Suppressor macrophage treated with lipopolysaccharide for 4 hours (primary cell): ENCODE data around the gene PRPH.
"Not testable (repeated sequence)": the region's sequence is repeated elsewhere in the genome, so short reads cannot be mapped to it uniquely, and the experiment has no call there.

ENCODE experiments used
- DNase-seq: peaks from one replicate; pipeline ENCODE4 v3.0.0-alpha.2; 2020

The PRPH gene

DNA sequence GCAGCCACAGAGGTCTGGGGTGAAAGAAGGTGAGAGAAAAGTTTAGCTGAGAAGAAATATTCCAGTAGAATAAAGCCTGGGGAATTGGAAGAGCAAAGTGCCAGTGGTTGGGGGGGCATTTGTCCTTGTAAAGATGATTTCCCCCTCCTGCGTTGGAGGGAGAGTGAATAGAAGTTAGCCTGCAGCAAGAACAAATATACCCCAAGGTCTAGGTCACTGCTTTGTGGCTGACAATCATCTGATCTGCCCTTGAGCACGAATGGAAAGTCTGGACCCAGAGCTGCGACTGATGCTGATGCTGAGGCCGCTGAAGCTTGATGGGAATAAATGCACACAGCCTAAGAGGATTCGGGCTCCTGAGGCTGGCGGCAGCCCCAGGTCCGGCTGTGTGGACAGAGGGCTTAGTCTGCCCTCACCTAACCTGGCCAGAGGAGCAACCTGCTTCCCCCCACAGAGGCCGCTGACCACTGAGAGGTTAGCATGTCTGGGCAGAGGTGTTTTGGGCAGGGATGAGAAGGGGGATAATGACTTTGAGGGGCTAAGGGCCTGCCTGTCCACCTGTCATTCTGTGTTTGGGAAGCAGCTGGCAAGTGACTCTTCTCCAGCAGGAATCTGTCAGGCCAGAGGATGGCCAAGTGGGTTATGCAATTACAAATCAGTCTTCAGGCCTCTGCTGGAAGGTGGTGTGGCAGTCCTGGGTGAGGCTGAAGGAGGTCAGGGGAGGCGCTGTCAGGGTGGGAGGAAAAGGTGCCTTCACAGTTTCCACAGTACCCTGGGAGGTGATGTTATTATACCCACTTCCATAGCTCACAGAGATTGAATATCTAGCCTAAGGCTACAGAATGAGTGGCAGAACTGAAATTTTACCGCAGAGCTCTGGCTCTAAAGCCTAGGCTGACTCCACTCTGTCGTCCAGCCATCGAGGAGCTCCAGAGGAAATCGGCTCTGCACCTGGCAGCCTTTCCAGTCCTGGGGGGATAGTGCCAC lies 18.4 kb upstream of the PRPH start:
- no peak for DNase-seq

DNA sequence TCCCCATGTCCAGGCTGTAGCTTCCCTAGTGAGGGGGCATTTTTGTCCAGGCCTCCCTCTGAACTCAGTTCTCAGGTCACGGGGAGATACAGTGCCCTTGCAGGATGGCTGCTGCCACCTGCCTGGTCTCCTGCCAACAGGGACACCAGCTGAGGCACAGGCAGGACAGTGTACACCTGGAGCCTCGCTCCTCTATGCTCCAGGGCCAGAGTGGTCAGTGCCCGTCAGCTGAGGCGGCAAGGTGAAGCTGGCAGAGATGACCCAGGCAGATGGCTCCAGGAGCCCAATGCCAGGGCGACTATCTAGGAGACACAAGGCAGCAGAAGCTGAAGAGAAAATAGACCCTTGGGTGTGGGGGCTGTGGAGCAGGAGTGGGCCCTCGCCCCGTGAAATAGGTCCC lies 17.5 kb upstream of the PRPH start:
- DNase-seq = no peak

DNA sequence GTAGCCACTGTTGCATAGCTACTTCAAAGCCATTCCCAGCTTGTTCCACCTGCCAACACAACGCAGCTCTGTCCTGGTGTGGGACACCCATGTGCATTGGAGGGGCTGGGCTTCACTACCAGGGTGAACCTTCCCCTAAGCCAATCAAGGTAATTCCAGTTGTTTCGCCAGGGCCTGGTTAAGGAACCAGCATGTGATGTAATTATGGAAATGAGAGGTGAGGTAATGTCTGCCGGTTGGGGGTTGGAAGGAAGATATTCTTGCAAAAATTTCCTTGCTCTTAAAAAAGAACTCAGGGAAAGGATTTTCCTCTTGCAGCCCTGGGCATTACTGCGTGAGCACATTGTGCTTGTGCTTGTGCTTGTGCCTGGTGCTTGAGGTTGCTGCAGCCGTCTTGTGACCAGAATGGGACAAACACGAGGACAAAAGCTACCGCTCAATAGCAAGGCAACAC lies 15.2 kb upstream of the PRPH start:
- DNase-seq = peak; percentile 54

DNA sequence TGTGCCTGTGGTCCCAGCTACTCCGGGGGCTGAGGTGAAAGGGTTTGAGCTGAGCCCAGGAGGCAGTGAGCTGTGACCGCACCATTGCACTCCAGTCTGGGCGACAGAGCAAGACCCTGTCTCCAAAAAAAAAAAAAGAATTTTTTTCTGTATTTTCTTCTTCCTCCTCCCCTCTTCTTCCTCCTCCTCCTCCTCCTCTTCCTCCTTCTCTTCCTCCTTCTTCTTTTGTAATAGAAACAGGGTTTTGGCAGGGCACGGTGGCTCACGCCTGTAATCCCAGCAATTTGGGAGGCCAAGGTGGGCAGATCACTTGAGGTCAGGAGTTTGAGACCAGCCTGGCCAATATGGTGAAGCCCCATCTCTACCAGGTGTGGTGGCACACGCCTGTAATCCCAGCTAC lies 14.4 kb upstream of the PRPH start:
- DNase-seq = not testable (repeated sequence)

DNA sequence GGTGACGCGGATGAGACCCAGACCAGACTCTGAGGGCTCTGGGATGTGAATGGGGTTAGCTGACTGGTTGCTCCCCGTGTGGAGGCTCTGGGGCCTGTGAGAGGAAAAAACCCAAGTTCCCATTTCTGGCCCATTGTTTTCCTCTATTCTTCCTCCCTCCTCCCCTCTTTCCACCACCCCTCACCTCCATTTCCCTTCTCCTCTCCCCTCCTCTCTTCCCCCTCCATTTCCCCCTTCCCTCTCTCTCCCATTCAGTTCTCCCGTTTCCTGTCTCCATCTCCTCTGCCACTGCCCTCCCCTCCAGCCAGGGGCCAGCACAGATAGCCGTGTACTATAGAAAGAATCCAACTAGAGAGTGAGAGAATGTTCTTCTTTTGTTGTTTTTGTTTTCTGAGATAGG lies 12.6 kb upstream of the PRPH start:
- DNase-seq = no peak

DNA sequence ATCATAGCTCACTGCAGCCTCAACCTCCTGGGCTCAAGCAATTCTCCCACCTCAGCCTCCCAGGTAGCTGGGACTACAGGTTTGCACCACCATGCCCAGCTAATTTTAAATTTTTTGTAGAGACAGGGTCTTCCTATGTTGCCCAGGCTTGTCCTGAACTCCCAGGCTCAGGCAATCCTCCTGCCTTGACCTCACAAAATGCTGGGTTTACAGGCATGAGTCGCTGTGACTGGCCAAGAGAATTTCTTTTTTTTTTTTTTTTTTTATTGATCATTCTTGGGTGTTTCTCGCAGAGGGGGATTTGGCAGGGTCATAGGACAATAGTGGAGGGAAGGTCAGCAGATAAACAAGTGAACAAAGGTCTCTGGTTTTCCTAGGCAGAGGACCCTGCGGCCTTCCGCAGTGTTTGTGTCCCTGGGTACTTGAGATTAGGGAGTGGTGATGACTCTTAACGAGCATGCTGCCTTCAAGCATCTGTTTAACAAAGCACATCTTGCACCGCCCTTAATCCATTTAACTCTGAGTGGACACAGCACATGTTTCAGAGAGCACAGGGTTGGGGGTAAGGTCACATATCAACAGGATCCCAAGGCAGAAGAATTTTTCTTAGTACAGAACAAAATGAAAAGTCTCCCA lies 12.1 kb upstream of the PRPH start:
- not testable (repeated sequence) for DNase-seq

DNA sequence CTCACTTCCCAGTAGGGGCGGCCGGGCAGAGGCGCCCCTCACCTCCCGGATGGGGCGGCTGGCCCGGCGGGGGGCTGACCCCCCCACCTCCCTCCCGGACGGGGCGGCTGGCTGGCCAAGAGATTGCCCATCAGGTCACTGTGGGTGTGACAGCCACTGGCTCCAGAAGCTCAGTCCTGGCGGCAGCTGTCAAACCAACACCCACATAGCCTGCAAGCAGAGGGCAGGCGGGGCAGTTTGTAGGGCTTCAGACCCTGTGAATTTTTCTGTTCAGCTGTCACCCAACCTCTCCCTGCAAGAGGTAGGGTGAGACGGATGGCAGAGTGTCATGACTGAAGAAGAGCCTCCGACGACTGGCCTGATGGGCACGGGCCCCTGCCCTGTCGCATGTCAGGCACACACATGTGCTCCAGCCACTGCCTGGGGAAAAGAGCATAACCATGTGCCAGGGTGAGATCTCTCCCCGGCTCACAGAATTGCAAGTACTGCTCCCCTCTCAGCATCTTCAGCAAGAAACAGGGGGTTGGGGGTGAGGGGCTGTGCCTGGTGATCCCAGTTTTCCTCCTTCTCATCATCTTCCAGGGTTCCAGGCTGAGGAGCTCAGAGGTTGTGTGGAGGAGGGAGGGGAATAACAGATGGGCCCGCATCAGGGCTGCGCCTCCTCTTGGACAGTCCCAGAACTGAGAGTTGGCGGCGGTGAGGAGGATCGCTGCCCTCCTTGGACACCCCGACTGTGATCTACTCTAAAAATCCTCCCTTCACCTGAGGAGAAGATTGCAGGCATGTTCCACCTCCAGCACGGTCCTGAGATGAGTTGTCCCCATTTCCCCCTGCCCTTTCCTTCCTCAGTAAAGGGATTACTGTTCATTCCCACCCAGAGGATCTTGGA lies 11.2 kb upstream of the PRPH start:
- no peak for DNase-seq

DNA sequence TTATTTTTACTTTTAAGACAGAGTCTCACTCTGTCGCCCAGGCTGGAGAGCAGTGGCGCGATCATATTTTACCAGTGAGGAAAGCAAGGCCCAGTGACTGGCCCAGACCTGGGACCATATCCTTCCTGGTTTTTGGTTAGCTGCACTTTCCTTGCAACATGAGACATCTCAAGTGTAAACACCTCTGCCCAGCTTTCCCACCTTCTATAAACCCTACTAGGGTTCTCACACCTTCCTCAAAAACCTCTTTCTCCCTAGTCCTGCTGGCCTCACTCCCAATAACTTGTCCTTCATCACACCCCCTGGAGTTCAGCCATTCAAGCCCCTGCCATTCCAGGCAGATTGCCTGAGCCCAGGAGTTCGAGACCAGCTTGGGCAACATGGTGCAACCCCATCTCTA lies 10.3 kb upstream of the PRPH start:
- no peak for DNase-seq

DNA sequence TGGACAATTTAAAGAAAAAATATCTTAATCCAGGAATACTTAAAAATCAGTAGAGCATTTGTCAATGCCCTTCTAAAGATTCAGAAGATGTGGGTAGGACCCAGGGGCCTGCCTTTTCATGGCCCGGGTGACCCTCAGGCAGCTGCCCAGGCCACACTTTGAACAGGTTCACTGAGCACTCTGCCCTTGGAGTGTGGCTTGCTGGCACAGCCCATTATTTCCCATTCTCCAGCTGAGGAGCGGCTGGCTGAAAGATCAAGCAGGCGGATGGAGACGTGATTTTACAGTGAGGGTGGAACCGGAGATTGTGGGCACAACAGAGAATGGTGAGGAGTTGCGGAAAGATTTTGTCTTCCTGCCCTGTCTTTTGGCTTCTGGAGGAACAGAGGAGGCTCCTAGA lies 7.1 kb upstream of the PRPH start:
- no peak for DNase-seq

DNA sequence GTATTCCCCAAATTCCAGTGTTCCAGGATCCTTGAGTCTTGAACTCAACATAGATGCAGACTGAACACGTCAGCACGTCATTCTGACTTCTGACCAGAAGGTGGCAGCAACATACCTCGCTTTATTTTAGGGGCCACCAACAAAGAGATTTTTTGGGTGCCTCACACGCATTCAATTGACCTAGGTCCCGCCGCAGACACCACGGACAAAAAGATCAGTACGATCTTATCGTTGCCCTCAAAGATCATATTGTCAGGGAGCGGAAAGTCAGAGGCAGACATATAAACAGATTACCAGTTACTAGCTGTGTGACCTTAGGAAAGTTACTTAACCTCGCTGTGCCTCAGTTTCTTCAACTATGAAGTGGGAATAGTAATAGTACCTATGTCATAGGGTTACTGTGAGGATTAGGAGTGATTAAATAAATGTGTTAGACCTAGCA lies 6.5 kb upstream of the PRPH start:
- peak; percentile 70 for DNase-seq

DNA sequence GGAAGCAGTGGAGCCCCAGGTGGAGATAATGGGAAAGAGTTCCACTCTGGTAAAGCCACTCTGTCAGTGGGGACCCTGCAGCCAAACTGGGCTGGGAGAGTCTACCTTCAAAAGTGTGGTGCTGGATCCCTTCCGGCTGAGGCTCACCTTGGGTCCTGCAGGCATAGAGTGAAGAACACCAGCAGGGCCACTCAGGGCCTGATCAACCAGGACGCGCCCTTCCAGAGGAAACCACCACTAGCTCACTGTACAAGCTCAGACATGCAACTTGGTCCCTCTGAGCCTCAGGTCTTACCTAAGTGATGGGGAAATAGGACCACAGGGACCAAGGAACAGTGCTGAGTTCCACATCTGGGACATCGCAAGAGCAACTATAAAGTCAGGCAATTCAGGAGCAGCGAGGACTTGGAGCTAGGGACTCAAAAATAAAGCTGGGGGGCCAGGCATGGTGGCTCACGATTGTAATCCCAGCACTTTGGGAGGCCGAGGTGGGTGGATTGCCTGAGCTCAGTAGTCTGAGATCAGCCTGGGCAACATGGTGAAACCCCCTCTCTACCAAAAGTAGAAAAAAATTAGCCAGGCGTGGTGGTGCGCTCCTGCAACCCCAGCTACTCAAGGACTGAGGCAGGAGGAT lies 5.9 kb upstream of the PRPH start:
- no peak for DNase-seq

DNA sequence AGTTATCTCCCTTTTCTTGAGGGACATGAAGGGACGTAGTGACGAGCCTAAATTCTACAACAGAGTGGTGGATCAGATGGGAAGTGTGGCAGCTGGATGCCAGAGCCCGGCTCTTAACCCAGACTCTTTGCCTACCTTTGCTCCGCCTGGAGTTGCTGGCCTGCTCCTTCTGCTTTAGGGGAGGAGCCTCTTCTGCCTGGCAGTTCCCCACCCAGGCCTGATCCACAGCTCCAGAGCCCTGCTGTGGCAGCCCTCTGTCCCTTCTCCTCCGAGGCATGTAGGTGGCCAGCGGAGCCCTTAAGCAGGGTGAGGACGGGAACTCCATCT lies 2.3 kb upstream of the PRPH start:
- DNase-seq = no peak

DNA sequence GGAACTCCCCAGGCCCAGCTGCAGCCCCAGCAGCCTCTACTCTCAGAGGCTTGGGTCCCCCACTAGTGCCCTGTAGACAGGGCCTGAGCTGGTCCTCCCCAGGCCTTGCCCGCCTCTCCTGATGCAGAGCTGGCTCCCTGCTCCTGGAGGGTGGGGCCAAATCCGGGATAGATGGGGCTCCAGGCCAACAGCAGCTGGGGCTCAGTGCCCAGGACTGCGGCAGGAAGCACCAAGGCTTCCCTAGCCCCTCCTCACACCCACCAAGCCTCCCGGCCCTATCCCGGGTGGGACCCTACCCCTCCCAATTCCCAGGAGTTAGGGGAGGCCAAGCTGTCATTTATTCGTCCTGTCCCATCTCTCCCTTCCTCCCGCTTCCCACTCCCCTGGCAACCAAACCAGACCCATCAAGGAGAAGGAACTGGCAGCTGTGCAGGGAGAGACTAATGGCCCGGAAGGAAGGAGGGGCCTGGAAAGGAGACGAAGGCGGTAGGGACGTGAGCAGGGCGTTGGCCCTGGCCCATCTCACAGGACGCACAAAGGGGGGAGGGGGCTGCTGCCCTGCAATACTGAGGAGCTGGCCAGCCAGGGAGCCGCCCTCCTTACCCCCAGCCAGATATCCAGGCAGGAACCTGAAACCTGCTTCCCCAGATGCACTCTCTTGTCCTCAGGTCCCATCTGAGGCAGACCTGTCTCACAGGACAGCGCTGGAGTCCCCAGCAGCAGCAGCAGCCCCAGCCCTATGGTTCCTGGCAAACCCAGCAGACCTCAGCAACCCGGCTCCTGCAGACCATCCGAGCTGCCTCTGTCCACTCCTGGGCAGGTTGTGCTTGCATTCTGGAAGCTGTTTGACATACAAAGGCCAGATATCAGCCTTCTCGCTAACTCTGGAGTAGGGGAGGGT lies 1.6 kb upstream of the PRPH start:
- no peak for DNase-seq

DNA sequence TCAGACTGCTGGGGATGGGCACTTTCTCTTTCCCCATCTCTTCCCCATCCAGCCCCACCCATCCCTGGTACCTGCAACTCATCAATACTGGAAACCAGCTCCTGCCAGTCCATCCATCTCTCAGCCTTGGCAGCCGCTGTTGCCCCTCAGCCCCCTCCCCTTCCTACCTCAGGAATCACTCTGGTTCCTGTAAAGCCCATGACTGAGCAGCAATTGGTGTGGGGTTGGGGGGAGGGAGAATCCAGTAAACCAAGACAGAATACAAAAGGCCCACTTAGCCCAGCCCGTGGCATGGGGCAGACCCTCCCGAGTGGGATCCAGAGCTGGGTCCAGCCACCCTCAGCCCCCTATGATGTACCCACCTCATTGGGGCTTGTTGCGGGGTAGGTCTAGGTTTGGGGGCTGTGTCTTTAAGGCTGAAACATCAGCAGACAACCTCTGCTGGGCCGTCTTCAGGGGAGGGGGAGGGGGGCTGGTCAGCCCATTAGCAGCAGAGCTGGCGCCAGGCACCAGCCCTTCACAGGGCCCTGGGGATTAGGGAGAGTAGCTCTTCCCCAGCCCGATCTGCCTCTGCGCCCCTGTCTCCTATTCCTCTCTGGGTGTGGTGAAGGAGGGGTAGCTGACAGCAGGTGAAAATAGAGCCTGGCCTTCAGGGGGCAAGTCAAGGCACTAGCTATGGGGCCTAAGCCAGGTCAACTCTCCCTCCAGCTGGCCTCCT lies 702 bp upstream of the PRPH start:
- no peak for DNase-seq

DNA sequence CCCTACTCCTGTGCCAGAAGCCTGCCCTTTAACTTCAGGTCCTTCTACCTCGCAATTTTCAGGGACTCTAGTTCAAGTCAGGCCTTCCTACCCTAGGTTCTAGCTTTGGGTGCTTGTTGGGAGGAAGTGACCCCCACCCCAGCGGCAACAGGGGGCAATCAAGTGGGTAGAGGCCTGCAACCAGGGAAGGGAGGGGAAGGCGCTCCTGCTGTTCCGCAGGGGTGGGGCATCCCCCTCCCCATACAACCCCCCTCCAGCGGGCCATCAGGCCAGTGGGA lies 204 bp upstream of the PRPH start:
- no peak for DNase-seq

DNA sequence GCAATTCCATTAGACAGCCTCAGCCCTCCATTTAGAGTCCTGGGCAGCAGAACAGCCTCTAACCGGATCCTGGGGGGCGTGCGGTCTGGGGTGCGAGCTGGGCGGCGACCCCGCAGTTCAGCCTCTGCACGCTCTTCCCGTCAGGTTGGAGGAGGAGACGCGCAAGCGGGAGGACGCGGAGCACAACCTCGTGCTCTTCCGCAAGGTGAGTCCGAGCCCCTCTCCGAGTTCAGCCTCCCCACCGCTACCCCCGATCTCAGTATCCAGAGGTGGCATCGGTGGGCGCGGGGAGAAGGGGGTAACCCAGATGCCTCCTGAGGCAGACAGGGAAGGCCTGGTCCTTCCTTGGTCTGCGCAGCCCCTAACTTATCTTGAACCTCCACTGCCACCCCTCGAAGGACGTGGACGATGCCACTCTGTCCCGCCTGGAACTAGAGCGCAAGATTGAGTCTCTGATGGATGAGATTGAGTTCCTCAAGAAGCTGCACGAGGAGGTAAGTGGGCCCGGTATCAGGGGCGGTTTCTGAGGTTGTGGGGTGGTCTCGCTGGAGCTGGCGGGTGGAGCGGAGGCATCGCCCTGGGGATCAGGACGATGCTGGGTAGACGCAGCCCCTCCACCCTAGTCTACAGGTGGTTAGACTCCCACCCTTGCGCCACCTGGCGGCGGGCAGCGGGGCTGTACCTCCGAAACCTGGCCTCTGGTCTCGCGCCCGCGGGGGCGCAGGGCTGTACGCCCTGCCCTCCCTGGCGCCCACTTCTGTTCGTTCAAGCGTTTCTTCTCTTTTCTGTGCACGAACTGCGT lies 1.3 kb downstream of the PRPH start:
- peak; percentile 47 for DNase-seq

DNA sequence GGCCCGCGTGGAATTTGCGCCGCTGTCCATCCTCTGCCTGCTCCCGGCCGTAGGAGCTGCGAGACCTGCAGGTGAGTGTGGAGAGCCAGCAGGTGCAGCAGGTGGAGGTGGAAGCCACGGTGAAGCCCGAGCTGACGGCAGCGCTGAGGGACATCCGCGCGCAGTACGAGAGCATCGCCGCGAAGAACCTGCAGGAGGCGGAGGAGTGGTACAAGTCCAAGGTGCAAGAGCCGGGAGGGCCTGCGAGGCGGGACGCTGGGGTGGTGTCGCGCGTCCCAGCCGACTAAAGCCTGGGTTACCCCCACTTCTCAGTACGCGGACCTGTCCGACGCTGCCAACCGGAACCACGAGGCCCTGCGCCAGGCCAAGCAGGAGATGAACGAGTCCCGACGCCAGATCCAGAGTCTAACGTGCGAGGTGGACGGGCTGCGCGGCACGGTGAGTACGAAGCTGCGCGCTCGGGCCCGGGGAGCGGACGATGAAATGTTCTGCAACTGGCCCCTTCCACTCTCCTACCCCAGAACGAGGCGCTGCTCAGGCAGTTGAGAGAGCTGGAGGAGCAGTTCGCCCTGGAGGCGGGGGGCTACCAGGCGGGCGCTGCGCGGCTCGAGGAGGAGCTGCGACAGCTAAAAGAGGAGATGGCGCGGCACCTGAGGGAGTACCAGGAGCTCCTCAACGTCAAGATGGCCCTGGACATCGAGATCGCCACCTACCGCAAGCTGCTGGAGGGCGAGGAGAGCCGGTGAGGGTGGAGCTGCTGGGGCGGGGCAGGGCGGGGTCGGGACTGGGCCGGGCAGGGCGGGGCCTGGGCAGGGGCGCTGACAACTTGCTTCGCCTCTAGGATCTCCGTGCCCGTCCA lies 2.1 kb downstream of the PRPH start:
- DNase-seq = peak; percentile 55

DNA sequence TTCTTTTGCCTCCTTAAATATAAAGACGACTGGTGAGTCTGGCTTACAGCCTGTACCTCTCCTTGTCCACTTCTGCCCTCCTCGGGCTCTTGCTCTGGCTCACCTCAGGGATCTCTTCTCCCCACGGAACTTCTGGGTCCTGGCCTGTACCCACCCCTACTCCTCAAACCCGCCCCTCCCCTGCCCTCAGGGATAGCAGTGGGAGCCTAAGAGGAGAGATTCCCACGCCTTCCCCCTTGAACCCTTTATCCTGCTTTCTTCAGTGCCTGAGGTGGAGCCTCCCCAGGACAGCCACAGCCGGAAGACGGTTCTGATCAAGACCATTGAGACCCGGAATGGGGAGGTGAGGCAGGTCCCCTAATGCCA lies 2.7 kb downstream of the PRPH start:
- DNase-seq = no peak

DNA sequence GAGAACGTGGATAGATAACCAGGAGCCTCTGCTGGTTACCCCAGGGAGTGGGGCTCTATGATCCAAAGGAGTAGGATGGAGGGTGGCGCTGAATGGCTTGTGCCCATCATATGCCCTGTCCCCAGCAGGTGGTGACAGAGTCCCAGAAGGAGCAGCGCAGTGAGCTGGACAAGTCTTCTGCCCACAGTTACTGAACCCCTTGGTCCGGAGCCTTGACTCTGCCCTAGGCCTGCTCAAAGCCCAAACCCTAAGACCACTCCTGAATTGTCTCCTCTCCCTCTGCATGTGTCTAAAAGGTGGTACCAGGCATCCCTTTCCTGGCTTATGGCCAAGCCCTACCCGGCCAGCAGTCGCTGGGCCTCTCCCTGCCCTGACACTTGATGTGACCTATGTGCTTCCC lies 3.2 kb downstream of the PRPH start:
- peak; percentile 39 for DNase-seq

DNA sequence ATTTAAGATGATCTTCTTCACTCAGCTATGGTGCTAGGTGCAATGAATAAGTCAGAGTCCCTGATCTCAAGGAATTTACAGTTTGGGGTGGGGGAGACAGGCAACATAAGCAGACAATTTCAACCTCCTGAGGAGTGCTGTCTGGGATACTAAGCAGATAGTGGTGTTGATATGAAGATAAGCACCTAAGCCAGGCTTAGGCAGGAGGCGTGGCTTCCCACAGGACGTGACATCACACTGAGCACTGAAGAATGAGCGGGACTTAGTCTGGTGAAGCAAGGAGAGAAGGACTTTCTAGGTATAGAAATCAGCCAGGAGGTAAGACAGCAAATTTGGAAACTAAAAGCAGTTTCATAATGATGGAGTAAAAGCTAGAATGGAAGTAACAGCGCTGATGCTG lies 6.8 kb downstream of the PRPH start:
- no peak for DNase-seq
